WI38 (cell line): Measurements from ENCODE around the gene GTF2H4.

Experiments
- H3K4me3 ChIP-seq: 2 replicates; pipeline ENCODE4 v1.5.1; 2011; ENCODE audit warnings: low read depth, mild to moderate bottlenecking, control low read depth, low read length
- TF ChIP-seq, protein P1 (sequence below): IDR thresholded peaks from 2 replicates; pipeline ENCODE4 v1.5.1; 2012; ENCODE audit warnings: low read depth, mild to moderate bottlenecking, control low read depth, low read length

Gene GTF2H4

DNA sequence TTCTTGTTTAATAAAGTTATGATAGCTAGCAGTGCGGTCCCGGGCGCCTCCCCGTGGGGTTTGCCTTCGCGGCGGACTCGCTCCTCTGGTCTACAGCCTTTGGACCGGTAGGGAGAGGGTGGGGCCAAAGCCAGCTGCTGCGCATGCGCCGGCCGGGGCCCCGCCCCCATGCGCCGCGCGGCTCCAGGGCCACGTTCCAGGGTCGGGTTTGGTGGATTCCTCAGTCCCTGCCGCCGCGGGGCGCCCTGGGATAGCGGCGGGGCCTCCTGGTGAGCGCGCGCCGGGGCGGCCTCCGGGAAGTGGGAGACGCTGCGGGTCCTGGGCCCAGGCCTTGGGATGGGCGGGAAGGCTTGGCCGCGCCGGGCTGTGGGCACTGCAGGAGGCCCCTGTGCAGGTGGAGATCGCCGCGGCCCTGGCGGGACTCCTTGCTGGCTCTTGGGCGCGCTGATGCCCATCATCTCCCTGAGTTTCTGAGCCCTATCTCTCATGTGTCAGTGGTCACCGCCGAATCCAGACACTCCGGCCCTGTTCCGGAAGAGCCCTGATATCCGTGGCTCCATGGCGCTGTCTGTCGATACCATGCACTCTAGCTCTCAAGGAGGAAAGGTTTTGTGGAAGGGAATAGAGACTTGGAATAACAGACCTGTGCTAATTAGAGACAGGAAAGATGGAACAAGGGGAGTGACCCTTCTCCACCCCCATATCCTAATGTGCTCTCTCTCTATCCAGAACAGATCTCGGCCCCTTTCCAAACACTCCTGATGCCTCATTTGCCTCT lies 6.3 kb downstream of the GTF2H4 start, which contains the start of gene VARS2:
Gene VARS2, plus strand, starts transcription at position 163 of the 778 bp plus-strand sequence. Its CDS starts 599 bp downstream, at position 762.
- TF ChIP-seq, protein P1, sequence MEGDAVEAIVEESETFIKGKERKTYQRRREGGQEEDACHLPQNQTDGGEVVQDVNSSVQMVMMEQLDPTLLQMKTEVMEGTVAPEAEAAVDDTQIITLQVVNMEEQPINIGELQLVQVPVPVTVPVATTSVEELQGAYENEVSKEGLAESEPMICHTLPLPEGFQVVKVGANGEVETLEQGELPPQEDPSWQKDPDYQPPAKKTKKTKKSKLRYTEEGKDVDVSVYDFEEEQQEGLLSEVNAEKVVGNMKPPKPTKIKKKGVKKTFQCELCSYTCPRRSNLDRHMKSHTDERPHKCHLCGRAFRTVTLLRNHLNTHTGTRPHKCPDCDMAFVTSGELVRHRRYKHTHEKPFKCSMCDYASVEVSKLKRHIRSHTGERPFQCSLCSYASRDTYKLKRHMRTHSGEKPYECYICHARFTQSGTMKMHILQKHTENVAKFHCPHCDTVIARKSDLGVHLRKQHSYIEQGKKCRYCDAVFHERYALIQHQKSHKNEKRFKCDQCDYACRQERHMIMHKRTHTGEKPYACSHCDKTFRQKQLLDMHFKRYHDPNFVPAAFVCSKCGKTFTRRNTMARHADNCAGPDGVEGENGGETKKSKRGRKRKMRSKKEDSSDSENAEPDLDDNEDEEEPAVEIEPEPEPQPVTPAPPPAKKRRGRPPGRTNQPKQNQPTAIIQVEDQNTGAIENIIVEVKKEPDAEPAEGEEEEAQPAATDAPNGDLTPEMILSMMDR, result no peak
- peak within 1 kb of the TSS; percentile 52 for H3K4me3 ChIP-seq

DNA sequence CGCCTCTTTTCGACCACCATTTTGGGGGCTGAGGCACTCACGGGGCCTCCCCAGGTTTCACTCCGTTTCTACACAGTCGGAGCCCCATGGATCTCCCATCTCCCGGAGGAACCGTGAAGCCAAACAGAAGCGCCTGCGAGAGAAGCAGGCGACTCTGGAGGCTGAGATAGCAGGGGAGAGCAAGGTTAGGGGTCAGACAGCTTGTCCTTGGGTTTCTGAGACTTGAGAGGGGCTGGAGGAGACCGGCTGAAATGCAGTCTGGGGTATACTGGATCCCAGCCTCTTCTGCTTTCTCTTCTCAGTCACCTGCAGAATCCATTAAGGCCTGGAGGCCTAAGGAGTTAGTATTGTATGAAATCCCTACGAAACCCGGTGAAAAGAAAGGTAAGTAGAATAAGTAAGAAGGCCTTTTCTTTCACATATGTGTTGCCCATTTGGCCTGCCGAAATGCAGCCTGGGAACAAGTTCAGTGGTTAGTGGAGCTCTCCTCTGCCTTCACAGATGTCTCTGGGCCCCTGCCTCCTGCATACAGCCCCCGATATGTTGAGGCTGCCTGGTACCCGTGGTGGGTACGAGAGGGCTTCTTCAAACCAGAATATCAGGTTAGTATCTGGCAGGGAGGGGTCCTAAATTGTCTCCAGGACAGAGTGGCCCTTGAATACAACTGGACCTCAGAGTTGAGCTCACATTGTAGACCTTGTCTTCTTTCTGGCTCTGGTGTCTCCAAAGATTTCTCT lies 7.0 kb downstream of the GTF2H4 start:
- TF ChIP-seq, protein P1, result no peak
- peak overlapping the region; percentile 52 for H3K4me3 ChIP-seq

DNA sequence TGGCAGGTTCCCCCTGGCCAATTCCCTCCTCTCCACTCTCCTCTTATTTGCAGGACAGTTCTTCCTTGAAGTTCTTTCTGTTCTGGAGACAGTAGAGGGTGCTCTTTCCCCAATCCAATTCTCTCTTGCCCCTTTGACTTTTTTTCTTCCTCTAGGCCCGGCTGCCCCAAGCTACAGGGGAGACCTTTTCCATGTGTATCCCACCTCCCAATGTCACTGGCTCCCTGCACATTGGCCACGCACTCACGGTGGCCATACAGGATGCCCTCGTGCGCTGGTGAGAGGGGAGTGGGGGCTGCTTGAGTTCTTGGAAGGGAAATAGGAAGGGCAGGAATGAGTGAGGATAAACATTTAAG lies 7.6 kb downstream of the GTF2H4 start:
- TF ChIP-seq, protein P1, result peak; percentile 53
- H3K4me3 ChIP-seq, result no peak overlapping the region

DNA sequence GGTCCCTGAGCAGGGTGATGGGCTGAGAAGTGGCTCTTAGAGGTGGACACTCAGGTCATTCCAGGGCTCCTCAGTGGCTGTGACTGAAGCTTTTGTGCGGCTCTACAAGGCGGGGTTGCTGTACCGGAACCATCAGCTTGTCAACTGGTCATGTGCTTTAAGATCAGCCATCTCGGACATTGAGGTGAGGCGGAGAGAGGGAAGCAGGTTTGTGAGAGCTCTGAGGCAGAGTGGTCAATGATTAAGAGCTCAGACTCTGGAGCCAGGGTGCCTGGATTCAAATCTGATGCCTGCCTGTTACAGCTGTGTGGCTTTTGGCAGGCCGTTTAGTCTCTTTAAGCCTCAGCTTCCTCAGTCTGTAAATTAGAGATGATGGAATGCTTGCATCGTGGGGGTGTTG lies 9.0 kb downstream of the GTF2H4 start:
- TF ChIP-seq, protein P1, result no peak
- no peak overlapping the region for H3K4me3 ChIP-seq

DNA sequence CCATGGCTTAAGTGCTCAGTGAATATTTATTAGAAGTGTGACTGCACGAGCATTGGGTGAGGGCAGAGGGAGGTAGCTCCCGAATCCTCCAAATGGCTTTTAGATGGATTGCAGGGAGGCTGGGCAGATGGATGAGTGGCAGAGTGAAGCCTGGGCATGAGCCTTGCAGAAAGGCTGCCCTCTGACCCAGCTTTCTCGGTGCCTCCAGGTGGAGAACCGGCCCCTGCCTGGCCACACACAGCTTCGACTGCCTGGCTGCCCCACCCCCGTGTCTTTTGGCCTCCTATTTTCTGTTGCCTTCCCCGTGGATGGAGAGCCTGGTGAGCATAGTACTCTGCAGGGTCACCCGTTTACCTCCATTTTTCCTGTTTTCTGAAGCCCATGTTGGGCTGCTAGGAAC lies 9.5 kb downstream of the GTF2H4 start:
- no peak overlapping the region for H3K4me3 ChIP-seq
- TF ChIP-seq, protein P1, result no peak

DNA sequence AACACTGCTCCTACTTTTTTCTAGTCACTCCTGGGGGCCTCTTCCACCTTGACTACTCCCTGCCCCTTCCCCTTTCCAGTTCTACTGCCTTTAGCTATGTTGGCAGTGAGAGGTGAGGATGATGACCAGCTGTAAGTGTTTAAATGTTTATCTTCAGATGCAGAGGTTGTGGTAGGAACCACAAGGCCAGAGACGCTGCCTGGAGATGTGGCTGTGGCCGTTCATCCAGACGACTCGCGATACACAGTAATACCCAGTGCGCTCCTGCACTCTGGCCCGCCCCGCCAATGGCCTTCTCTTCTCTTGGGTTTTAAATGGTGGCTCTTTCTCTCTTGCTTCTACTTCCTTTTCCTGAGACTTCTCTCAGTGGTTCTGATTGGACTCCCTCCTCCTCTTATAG lies 10.7 kb downstream of the GTF2H4 start:
- no peak overlapping the region for H3K4me3 ChIP-seq

More for the DNA sequence above, 10.7 kb downstream of the GTF2H4 start:
- TF ChIP-seq, protein P1, result no peak
